Stimulated activated CD8-positive, alpha-beta memory T cell treated with anti-CD3 and anti-CD28 coated beads, Interleukin-4, amount 100 ng/mL, for 48 hours (primary cell): Measurements from ENCODE around the gene HNRNPA1L2.
A peak's percentile ranks its signal among the peaks of the same experiment; 100 is the strongest.
"Not testable (repeated sequence)": the region's sequence is repeated elsewhere in the genome, so short reads cannot be mapped to it uniquely, and the experiment has no call there.

Experiments used
- DNase-seq: peaks from one replicate; pipeline ENCODE4 v3.0.0-alpha.2; 2020

Gene HNRNPA1L2

GRCh38 chr13:52642131-52642530, at the start of gene HNRNPA1L2:
Gene HNRNPA1L2 (plus strand): TSS chr13:52642431. CDS start chr13:52642493, 62 bp downstream.
- DNase-seq: no peak

- not testable (repeated sequence) for DNase-seq
Measured at GRCh38 chr13:52593175-52593574, 49.1 kb upstream of the HNRNPA1L2 start.

GRCh38 chr13:52593812-52594211, 48.4 kb upstream of the HNRNPA1L2 start:
- not testable (repeated sequence) for DNase-seq

- DNase-seq: not testable (repeated sequence)
Measured at GRCh38 chr13:52594295-52594694, 47.9 kb upstream of the HNRNPA1L2 start.

- DNase-seq: no peak
Measured at GRCh38 chr13:52597676-52598075, 44.6 kb upstream of the HNRNPA1L2 start.

DNA sequence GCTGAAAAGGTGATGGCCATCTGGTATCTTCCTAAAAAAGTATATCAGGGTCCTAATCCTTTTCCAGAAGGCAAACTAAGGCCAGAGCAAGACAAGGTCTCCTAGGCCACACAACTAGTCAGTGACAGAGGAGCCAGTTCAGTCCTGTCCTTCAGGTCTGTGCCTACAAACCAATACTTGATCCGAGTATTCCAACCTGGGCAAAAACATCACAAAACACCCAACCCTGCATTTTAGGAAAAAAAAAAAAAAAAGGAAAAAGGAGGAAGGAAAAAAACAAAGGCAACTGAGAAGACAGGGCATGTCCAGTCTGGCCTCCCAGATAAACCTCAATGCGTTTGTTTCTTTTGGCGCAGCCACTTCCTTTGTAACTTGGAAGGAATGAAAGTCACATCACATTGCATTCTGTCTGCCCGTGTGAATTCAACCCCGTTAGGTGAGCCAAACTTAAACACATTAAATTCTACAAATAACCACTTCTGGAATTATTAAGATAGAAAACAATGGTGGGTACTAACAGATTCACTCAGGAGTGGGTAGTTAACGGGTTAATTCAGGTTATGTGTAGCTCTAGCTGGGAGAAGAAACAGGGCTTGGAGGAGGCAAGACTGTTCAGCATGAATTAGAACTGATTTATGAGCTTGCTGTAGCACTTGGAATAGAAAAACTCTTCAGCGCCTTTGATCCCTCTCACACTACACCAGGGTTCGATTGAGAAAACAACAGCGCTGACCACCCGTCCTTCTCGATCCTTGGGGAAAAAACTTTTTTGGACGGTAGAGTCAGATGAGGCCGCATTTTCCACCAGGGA, 43.0 kb upstream of the HNRNPA1L2 start:
- DNase-seq: no peak

DNA sequence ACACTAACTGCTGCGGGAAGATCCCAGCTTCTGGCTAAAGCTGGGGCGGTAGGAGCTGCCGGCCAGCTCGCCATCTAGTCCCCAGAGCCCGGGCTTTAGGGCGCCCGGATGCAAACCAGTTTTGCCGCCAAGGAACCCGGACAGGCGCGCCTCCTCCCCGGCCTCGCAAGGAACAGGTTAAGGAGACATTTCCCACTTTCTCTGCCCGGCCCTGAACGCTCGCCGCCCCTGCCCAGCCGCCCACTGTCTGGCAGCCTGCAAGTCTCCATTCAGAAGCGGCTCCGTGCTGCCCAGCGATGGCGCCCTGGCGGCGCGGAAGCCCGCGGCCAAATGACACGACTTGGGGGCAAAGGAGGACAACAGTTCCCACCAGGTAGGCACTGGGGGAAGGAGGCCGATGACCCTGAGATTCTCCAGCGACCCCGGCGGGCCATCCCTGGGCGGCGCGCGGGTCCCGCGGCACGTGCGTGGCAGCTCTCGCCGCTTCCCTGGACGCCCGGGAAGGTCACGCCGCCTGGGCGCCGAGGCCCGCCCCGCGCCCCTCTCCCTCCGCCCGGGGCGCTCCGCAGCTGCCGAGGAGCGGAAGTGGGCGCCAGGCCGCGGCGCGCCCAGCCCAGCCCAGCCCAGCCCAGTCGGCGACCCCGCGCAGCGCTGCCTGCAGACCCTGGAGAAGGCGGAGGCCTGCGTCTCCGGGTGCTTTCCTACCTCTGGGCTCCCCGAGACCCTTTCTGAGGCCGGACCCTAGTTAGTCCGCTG, 42.2 kb upstream of the HNRNPA1L2 start:
- DNase-seq: peak; percentile 36

DNA sequence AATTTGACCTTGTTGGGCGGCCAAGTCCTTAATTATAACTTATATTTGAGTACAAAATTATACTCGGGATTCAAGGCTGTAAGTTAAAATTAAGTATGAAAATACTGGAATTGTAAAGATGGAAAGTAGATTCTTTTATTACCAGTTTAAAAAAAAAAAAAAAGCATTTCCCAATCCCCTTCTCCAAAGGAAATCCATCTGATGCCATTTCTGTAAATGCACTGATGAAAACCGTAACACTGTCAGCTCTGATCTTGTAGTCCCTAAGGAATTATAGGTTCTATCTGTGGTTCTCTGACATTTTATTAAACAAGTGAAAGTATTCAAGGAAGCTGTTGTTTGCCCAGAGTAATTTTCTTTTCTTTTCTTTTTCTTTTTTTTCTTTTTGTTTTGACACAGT, 41.6 kb upstream of the HNRNPA1L2 start:
- no peak for DNase-seq

DNA sequence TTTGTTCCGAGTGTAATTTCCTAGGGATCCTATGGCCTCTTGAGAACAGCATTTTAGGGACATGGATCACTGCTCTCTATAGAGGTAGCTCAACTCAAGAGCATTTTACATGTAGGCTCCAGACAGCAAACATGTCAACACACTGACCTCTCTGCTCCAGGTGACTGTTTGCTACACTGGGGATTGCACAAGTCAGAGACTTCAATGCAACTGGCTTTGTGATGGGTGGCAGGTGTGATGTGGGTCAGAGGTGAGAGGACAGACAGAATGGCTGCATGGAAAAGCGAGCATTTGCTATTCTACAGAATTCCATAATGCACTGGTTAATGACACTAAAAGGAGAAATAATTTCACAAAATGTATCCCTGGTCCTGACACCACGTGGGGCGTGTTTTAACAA, 38.9 kb upstream of the HNRNPA1L2 start:
- DNase-seq: not testable (repeated sequence)

GRCh38 chr13:52606126-52606525, 36.1 kb upstream of the HNRNPA1L2 start:
- not testable (repeated sequence) for DNase-seq

- DNase-seq: not testable (repeated sequence)
Measured at GRCh38 chr13:52606795-52607194, 35.4 kb upstream of the HNRNPA1L2 start.

DNA sequence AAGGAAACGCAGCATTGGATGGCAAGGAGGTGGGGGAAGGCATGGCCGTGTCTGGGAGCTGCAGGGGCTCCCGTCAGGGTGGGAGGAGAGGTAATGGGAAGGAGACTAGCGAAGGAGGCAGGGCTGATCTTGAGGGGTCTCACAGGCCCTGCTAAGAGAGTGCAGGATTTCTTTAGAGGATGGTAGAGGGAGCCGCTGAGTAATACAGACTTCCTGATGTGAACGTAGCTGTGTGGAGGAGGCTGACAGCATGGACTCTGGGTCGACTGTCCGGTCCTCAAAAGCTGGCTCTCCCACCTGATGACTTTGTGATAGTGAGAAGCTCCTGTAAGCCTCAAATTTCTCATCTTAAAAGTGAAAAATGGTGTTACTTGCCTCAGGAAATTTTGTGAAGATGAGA, 34.0 kb upstream of the HNRNPA1L2 start:
- not testable (repeated sequence) for DNase-seq

DNA sequence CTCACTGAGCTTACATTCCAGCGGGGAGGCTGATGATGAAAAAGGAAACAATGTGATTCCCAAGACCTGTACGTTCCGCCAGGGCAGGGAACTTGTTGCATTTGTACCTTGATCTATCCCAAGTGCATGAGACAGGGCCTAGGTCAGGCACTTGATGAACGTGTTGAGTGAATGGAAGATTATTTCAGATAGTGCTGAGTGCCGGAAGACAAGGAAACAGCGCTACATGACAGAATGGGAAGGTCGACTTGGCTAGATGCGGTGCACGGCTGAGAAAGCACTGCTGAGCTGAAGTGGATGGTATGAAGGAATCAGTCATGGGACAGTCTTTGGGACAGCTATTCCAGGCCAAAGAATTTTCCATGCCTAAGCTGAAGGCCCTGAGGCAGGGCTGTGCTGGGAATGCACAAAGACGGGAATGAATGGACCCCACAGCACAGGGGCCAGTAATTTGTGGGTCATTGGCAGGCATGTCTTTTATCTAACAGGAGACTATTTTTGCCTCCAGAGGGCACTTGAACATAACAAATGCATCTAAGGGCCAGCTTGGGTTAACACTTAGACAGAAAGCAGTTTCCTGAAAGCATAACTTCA, 33.1 kb upstream of the HNRNPA1L2 start:
- DNase-seq: not testable (repeated sequence)

DNA sequence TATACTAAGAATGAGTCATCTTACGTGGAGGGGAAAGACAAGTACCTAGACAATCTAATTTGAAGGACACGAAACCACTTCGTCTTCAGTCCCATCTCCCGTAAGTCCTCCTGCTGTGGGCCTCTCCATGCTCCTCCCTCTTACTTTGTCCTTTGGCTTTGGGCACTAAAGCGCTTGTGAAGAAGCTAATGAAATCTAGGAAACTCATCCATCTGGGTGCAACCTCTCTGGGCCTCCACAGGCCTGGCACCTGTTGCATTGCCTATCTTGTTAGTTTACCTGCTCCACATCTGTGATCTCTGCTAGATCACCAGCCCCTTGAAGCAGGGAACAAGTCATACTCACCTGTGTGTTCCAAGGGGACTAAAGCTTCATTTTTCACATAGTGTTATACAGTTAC, 32.1 kb upstream of the HNRNPA1L2 start:
- not testable (repeated sequence) for DNase-seq

DNA sequence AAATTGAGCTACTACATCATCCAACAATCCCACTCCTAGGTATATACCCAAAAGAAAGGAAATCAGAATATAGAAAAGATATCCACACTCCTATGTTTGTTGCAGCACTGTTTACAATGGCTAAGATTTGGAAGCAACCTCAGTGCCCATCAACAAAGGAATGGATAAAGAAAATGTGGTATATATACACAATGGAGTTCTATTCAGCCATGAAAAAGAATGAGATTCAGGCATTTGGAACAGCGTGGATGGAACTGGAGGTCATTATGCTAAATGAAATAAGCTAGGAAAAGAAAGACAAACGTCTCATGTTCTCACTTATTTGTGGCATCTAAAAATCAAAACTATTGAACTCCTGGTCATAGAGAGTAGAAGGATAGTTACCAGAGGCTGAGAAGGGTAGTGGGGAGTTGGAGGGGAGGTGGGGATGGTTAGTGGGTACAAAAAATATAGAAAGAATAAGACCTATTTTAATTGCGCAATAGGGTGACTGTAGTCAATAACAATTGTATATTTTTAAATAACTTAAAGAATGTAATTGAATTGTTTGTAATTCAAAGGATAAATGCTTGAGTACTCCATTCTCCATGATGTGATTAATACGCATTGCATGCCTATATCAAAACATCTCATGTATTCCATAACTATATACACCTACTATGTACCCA, 27.0 kb upstream of the HNRNPA1L2 start:
- DNase-seq: no peak

GRCh38 chr13:52615812-52616211, 26.4 kb upstream of the HNRNPA1L2 start:
- no peak for DNase-seq

- DNase-seq: peak; percentile 90
Measured at GRCh38 chr13:52617070-52618060, 24.9 kb upstream of the HNRNPA1L2 start.

DNA sequence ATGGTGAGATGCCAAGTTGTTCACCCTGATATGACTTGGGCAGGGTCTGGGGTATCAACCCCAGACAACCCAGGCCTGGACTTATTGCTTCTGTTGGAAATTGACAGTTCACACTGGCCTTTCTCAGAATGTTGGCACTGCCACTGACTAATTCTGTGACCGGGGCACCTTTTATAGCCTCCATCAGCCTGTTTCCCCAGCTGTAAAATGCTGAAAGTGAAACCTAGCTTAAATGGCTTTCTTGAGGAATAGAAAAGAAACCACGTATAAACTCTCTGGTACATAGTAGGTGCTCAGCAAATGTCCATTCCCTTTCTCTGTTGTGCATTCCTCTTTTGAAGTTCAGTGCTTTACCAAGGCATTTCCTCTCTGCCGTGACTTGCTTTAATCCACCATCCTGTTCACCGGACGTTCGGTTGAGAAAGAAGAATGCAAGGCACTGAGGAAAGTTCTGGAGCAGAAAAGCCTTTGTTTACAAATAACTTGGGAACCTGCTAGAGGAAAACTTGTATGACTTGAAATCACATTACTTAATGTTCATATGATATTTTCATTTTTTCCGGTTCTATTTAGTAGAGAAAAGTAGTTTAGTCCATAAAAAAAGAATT, 11.0 kb upstream of the HNRNPA1L2 start:
- not testable (repeated sequence) for DNase-seq

DNA sequence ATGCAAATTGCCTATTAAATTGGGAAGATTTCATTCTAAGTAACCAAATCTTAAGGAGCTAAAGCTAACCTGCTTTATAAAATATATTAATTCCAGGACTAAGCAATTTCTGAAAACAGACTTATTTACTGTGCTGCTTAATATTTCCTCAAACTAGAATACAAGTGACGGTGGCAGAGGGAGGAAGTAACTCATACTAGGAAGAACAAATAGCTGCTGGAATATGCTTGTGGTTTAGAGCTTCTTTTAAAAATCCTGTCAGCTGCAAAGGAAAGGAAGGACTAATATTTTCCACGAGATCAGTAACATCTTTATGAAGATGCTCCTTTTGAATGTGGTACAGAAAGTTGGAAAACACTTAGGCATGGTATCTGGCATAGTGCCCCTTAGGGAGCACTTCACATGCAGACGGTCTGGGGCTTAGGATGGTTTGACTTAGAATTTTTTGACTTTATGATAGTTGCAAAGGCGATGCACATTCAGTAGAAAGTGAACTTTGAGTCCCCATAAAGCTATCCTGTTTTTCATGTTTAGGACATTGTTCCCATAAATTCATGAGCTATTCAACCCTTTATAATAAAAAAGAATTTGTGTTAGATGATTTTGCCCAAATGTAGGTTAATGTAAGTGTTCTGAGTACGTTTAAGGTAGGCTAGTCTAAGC, 3.4 kb upstream of the HNRNPA1L2 start:
- DNase-seq: no peak

- DNase-seq: no peak
Measured at GRCh38 chr13:52644108-52644507, 1.9 kb downstream of the HNRNPA1L2 start.

DNA sequence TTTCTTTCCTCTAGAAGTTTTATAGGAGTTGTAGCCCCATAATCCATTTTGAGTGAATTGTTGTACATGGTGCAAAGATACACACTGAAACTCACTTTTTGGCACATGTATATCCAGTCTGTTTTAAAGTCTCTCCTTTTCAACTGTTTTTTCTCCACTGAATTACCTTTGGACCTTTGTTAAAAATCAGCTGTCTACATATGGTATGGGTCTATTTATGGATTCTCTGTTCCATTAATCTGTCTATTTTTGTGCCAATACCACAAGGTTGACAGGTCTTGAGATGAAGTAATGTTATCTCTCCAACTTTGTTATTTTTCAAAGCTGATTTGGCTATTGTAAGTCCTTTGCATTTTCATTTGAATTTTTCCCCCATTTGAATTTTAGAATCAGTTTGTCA, 4.7 kb downstream of the HNRNPA1L2 start:
- DNase-seq: no peak
